Measurements from ENCODE around the gene OSM.

Gene OSM

DNA sequence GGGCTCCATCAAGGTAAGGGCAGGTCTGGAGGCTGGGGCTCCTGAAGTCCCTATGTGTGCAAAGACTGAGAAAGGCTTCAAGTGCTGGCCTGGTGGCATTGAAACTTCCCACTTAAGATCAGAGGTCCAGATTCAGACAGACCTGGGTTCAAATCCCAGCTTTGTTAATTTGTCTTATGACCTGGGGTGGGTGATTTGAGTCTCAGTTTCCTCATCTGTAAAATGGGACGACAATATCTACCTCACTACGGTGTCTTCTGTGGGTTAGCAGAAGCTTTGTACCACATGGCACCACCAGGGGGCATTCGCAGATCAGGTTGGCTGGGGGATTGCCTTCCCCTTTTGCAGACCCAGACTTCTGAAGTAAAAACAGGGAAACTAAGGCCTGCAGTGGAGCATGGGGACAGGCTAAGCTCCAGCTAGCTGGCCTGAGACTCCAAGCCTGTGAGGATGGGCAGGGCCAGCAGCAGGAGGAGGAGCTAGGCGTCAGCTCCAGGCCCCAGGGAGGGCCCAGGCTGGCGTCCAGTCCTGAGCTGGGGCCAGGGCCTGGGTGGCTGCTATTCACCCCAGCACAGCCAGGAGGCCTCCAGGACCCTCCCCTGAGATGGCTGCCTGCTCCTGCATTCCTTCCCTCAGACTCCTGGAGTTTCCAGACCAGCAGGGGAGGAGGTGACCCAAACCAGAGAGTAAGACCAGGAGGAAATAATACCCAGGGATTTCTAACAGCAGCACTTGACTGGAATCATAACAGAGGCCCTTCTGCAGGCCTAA lies 21.2 kb upstream of the OSM start:
- in situ Hi-C loops (cut with MboI; ENCODE audit: low pct_unique_long_range_greater_than_20kb, low sequenced_read_pairs): no loop called here

DNA sequence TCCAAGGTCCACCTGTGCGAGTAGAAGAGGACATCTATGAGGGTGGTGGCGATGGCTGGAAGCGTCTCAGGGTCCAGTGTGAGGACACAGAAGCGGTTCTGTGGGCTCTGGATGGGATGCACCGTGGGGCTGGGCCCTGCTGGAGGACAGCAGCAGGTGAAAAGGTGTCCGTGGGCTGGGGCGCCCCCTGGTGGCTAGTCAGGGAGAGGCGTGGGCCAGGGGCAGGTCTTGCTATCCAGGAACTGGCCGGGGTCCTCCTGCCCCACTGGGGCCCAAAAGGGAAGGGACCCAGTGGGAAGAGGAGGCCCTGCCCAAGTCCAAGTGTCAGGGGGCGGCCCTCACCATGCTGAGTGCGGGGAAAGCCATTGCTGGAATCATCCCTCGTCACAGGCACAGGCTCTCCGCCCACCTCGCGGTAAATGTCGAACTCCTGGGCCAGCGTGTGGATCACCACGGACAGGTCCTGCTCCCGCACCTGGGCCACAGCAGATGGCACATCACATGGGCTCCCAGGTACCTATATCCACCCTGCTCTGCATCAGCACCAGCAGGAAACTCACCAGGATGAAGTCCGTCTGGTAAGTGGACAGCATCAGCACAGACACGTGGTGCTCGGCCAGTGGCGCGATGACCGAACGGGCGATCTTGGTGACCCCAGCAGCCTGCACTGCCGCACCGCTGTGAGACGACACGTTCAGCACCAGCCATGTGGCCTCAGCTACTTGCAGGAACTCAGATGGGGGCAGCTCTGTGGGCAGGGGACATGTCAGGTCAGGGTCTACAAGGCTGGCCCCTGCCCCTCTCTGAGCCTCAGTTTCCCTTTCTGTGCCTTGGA lies 20.4 kb upstream of the OSM start:
- in situ Hi-C loops (cut with MboI; ENCODE audit: low pct_unique_long_range_greater_than_20kb, low sequenced_read_pairs): no loop called here
- DNase-seq: peak; percentile 85

More for the DNA sequence above, 21.2 kb upstream of the OSM start:
- peak; percentile 96 for DNase-seq

DNA sequence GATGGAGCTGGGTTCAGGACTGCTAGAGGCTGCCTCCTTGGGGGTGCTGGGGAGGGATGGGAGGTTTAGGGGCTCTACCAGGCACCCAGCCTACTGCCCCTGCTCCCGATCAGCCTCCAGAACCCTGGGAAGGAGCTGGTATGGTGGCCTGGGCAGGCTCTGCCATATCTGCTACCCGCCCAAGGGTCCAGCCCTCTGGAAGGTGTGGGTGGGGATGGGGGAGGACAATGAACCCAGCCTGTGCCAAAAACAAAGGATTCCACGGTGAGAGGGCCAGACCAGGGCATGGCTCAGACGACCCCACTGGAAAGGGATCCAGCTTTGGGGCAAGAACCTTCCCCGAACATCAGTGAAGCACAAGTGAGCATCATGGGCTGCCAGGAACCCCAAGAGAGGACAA lies 19.7 kb upstream of the OSM start:
- in situ Hi-C loops (cut with MboI; ENCODE audit: low pct_unique_long_range_greater_than_20kb, low sequenced_read_pairs): no loop called here
- DNase-seq: no peak

DNA sequence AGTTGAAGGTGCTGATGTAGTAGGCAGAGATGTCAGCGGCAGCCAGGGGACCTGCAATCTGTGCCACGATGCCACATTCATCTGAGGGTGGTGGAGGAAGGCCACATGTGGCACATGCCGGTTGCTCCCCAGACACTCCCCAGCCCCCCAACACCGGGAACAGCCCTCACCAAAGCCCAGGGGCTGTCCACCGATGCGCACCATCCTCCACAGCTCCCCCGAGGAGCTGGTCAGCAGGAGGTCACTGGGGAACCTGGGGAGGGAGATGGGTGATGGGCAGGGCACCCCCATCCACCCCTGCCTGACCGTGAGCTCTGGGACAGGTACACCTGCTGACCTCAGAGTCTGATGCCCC lies 19.2 kb upstream of the OSM start:
- in situ Hi-C loops (cut with MboI; ENCODE audit: low pct_unique_long_range_greater_than_20kb, low sequenced_read_pairs): no loop called here
- no peak for DNase-seq

DNA sequence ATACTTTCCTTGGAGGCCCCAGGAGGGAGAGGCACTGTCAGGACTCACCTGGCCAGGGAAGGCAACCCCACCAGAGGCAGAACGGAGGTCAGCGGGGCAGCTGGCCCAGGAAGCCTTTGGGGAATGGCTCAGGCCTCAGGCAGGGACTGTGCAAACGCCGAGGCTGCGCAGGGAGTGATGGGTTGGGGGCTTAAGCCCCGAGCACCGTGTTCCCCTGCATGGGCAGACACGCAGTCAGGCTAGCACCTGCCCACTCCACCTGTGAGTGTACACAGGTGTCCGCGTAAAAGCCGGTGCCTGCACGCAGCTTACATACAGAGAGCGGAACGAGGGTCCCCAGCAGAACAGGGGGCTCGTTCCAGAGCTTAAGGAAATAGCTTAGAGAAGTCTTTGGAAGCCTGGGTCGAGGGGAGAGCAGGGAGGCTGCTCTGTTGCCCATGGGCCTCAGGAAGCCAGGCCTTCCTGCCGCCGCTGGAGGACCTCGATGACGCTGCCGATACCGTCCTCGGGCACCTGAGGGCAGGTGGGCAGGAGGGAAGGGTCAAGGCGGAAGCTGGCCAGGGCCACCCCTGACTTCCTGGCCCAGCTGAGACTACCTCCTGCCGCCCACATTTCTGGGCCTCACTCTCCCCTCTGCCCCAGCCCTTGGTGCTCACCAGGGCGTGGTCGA lies 18.7 kb upstream of the OSM start:
- DNase-seq: no peak
- in situ Hi-C loops (cut with MboI; ENCODE audit: low pct_unique_long_range_greater_than_20kb, low sequenced_read_pairs): no loop called here

DNA sequence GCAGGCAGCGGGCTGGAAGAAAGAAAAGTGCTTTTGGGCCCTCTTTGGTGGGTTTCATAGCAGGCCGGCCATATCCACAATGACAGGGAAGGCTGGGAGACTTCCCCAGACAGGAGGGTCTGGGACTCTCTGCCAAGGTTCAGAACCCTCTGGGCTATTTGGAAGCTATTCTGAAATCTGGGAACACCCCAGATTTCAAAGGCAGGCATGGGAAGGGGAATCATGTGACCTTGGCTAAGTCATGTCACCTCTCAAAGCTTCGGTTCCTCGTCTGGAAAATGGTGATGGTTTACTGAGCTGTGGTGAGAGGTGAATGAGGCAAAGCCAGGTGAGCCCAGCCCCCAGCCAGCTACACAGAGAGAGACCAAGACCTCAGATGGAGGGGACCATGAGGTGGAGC lies 18.0 kb upstream of the OSM start:
- in situ Hi-C loops (cut with MboI; ENCODE audit: low pct_unique_long_range_greater_than_20kb, low sequenced_read_pairs): no loop called here

DNA sequence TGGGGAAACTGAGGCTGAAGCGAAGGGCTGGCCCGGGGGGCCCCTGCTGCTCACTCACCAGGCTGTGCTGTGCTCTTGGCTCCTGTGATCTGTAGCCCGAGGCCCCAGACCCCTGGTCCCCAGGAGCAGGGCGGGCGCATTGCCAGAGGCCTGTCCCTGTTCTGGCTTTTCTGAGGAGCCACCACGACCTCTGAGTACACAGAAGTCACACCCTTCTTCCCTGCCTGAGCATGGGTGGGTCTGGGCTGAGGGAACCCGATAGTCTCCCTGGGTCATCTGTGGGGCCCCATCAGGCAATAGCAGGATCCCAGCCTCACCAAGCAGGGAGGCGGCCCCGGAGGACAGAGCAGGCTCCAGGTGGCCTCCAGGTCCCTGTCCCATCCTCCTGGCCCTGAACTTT lies 17.5 kb upstream of the OSM start:
- no peak for DNase-seq
- in situ Hi-C loops (cut with MboI; ENCODE audit: low pct_unique_long_range_greater_than_20kb, low sequenced_read_pairs): no loop called here

More for the DNA sequence above, 18.0 kb upstream of the OSM start:
- DNase-seq: no peak

DNA sequence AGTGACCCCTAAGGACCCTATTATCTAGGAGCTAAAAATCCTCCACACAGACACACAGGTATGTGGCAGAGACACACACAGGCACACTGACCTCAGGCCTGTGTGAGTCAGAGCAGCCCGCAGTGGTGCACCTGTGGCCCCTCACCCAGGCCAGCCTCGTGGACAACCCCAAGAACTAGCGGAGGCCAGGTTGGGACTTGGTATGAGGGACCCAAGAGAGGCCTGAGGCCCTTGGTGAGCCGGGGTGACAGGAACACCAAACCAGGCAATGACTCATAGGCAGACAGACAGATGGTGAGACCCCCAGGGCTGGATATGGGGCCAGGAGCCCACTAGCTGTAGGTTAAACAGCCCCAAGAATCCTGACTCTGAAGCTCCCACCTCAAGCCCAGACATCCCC lies 16.7 kb upstream of the OSM start:
- in situ Hi-C loops (cut with MboI; ENCODE audit: low pct_unique_long_range_greater_than_20kb, low sequenced_read_pairs): no loop called here
- no peak for DNase-seq

DNA sequence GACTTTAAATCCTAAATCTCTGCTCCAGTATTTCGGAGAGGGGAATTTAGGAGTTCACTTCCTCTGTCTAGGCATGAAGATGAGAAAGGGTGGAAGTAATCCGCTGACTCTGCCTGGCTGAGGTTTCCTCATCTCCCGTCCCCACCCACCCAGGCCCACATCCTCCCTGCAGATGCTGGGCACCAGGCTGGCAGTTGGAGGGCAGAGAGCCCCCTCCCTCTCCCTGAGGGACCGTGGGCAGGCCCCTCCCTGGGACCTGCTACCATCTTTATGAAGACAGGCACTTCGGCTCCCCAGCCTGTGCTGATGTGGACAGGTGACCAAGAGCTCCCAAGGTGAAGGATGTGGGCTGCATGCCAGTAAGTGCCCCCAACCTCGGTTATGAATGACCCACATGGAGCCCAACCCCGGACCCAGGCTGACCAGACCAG lies 16.0 kb upstream of the OSM start:
- DNase-seq: no peak
- in situ Hi-C loops (cut with MboI; ENCODE audit: low pct_unique_long_range_greater_than_20kb, low sequenced_read_pairs): no loop called here

DNA sequence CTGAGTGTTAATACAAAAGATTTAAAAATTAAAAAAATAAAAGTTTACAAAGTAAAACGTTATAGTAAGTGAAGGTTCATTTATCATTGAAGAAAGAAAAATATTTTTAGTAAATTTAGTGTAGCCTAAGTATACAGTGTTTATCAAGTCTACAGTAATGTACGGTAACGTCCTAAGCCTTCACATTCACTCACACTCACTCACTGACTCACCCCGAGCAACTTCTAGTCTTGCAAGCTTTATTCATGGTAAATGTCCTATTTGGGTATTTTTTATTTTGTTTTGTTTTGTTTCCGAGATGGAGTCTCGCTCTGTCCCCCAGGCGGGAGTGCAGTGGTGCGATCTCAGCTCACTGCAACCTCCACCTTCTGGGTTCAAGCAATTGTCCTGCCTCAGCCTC lies 13.9 kb upstream of the OSM start:
- DNase-seq: no peak
- in situ Hi-C loops (cut with MboI; ENCODE audit: low pct_unique_long_range_greater_than_20kb, low sequenced_read_pairs): no loop called here

DNA sequence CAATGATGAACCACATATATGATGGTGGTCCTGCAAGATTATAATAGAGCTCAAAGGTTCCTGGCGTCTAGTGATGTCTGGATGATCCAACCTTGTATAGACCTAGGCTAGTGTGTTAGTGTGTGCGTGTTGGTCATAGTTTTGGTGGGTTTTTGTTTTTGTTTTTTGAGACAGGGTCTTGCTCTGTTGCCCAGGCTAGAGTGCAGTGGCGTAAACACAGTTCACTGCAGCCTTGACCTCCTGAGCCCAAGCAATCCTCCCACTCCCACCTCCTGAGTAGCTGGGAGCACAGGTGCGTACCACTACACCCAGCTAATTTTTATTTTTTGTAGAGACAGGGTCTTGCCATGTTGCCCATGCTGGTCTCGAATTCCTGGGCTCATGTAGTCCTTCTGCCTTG lies 13.3 kb upstream of the OSM start:
- DNase-seq: no peak
- in situ Hi-C loops (cut with MboI; ENCODE audit: low pct_unique_long_range_greater_than_20kb, low sequenced_read_pairs): no loop called here

DNA sequence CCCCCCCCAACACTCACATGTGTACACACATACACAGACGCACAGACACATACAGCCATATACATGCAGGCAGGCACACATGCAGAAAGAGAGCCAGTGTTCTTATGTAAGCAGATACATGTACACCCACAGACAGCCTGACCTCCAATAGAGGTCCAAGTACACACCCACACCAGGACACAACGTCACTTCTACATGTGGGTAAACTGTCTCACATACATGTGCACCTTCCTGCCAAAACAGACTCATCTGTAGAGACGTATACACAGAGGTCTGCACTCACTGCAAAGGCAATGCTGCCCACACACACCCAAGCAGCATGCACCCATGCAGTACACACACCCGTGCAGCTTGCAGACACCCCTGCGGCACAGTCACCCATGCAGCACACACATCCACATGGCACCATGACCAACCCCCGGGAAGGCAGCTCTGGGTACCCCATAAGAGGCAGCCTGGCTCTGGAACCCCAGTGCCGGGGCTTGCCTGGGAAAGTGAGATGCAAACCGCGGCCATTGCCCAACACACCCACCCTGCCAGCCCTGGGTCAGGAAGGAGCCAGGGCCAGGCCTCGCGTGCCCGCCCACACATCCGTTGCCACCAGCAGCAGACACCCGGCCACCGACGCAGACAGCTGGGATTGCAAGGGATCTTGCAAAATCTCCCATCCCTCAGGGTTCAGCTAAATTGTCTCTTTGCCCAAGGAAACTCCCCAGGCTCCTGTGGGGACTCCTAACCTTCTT lies 12.6 kb upstream of the OSM start:
- in situ Hi-C loops (cut with MboI; ENCODE audit: low pct_unique_long_range_greater_than_20kb, low sequenced_read_pairs): no loop called here
- peak; percentile 62 for DNase-seq

DNA sequence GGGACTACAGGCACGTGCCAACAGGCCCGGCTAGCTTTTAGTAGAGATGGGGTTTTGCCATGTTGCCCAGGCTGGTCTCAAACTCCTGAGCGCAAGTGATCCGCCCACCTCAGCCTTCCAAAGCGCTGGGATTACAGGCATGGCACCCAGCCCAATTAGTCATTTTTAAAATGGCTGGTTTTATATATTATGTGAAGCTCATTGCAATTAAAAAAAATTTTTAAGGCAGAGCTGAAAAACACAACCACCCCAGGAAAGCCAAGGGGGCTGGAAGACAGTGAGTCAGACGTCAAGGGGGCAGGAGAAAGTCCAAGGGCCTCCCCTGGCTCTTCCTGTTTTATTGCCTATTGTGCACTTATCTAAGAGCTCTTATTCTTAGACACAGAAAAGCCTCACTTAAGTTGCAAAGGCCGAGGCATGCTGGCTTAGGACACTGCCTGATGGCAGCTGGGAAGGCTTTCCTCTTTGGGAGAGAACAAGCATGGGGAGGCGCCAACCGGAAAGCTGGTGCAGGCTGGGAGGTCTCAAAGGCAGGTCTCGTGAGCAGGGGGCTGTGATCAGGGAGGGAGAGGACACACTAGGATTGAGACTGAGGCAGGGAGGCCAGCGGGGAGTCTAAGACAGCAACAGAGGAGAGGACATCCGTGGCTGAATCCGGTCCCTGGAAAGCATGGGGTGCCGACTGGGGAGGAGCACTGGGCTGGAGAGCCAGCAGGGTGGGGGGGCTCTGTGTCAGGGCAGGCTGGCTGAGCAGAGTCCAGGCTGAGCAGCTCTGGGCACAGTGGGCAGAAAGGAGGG lies 11.1 kb upstream of the OSM start:
- in situ Hi-C loops (cut with MboI; ENCODE audit: low pct_unique_long_range_greater_than_20kb, low sequenced_read_pairs): no loop called here
- peak; percentile 57 for DNase-seq

DNA sequence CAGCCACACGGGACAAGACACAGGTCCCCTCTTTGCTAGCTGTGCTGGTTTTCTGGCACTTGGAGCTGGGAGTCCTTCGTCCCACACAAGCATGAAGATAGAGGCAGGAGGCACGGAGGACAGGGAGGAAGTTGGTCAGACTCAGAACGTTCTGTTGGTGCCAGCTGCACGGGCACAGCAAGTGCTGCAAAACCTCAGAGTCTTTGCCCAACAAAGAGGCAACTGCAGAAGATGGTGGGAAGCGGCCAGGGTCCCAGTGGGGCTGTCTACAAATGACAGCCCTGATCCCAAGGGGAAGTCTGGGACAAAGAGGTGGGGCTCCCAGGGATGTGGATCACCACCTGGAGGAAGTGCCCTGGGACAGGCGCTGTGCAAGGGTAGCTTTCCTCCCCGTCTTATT lies 9.4 kb upstream of the OSM start:
- in situ Hi-C loops (cut with MboI; ENCODE audit: low pct_unique_long_range_greater_than_20kb, low sequenced_read_pairs): no loop called here
- DNase-seq: no peak

DNA sequence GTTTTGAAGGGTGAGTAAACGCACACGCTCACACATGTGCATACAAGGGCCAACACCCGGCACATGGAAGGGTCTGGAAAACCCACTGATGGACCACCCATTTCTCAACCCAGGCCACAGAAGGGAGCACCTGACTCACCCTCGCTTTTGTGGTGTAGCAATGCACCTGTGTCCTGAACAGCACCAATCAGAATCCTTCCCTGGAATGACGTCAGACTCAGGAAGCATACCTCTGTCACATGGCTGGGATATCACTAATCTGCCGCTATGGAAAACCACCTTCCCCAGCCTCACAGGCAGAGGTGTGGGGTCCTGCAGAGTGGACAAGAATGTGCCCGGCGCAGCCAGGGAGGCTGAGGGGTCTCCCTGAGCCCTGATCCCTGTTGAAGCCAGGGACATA lies 9.0 kb upstream of the OSM start:
- in situ Hi-C loops (cut with MboI; ENCODE audit: low pct_unique_long_range_greater_than_20kb, low sequenced_read_pairs): no loop called here
- DNase-seq: no peak

DNA sequence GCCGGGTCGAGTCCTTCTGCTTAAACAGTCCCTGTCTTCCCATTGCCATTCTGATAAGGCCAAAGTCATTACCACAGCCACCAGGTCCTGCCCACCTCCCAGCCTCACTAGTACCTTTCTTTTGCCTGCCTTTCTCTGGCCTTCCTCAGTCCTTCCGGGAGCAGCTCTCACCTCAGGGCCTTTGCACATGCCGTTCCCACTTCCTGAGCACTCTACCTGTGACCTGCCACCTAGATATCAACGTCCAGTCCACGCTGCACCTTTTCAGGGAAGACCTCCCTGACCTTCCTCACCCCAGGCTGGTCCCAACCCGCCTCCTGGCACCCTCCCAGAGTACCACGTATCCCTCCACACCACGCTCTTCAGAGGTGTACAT lies 7.8 kb upstream of the OSM start:
- in situ Hi-C loops (cut with MboI; ENCODE audit: low pct_unique_long_range_greater_than_20kb, low sequenced_read_pairs): no loop called here
- DNase-seq: no peak

DNA sequence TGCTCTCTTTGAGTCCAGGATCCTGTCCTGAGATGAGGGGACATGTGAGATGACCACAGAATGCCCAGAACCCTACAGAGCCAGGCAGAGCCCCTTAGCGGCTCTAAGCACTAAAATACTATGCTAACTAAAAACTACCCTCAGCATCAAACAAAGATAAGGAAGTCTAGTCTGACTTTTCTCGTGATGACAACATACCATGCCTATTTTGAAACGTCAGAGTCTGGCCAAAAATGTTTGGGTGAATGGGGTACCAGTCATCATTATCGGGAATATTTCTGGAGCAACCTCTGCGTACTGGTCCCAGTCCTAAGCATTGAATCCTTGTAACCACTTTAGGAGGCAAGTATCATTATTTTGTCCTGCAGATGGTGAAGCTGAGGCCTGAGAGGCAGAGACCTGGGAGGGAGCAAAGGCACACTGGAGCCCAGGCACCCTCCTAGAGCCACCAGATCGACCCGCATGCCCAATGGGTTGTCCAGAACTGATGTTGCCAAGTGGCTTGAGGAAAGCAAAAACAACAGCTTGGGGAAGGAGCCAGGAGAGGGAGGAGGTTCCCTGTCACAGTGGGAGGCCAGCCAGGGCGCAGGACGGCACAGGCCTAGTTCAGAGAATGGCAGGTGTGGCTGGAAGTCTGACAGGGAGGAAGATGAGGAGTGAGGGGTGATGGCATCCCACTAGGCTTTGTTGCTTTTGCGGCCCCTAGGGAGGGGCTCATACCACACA lies 7.2 kb upstream of the OSM start:
- DNase-seq: no peak
- in situ Hi-C loops (cut with MboI; ENCODE audit: low pct_unique_long_range_greater_than_20kb, low sequenced_read_pairs): no loop called here
